Ascending aorta (tissue), 2 donors: ENCODE measurements around the gene NUP210. TPM values are rescaled to one million over a fixed set of nuclear protein-coding genes. Genes with fewer than 3 reads are reported as not detected.

Experiments
- DNase-seq, 2 donors: peaks; one replicate each; pipeline ENCODE4 v3.0.0-alpha.2; 2019; ENCODE audit warnings: low spot score in 2 of 2
- H3K27ac ChIP-seq, 2 donors: fragments of 200-600 bp; sonication (generic); one replicate each; pipeline ENCODE4 v1.5.1; 2016 to 2017; ENCODE audit warnings: mild to moderate bottlenecking in 1 of 2
- H3K27me3 ChIP-seq: fragments of 200-600 bp; sonication (generic); one replicate; pipeline ENCODE4 v1.5.1; 2017
- H3K36me3 ChIP-seq, 2 donors: fragments of 200-600 bp; sonication (generic); one replicate each; pipeline ENCODE4 v1.5.1; 2016
- H3K4me1 ChIP-seq, 2 donors: fragments of 200-600 bp; sonication (generic); one replicate each; pipeline ENCODE4 v1.5.1; 2016 to 2017; ENCODE audit warnings: mild to moderate bottlenecking in 1 of 2
- H3K4me3 ChIP-seq, 2 donors: fragments of 200-600 bp; sonication (generic); one replicate each; pipeline ENCODE4 v1.5.1; 2016 to 2017; ENCODE audit warnings: mild to moderate bottlenecking in 1 of 2
- H3K9me3 ChIP-seq, 2 donors: fragments of 200-600 bp; sonication (generic); one replicate each; pipeline ENCODE4 v1.5.1; 2016
- CTCF ChIP-seq, 3 experiments: fragments of 200-600 bp in 2 of 3; fragments of 450-650 bp in 1 of 3; sonication (generic) in 2 of 3; IDR thresholded peaks; one replicate each; pipeline ENCODE4 v1.5.1; 2016 to 2019; ENCODE audit warnings: antibody characterized with exemption in 3 of 3, mild to moderate bottlenecking in 1 of 3, moderate library complexity in 1 of 3
- intact Hi-C: fragments of 100-400 bp; cut with DNase I; formaldehyde crosslinking; loops from one replicate; pipeline ENCODE4 v1.15.1; 2023
- total RNA-seq: library from RNA; depleted of rRNA; stranded (reverse); fragments of >200 nt; gene quantifications from one replicate; pipeline ENCODE4 v1.1.0, GENCODE V29; 2016

Gene NUP210
- total RNA-seq, 1 donor from 2014 or later = 11.0 TPM

- no peak for DNase-seq
- H3K36me3 ChIP-seq = no peaks in the 10 kb centered on the region
- TF ChIP-seq CTCF (IDR thresholded peaks at IDR 0.05) = no peak
- peaks cover 4% of the 10 kb centered on the region for H3K27me3 ChIP-seq
- H3K27ac ChIP-seq = no peak overlapping the region
- peaks cover 4 to 6% of the 10 kb centered on the region in 2 donors for H3K4me1 ChIP-seq
- intact Hi-C loops = no loop called here
- H3K4me3 ChIP-seq = no peak overlapping the region
- peaks cover 0 to 9% of the 10 kb centered on the region in 2 donors for H3K9me3 ChIP-seq
These were observed 133.2 kb downstream of the NUP210 start for GRCh38 chr3:13286873-13287272.

GRCh38 chr3:13285007-13285567 is 135.0 kb downstream of the NUP210 start:
- intact Hi-C loops = no loop called here
- DNase-seq = no peak
- Histone ChIP-seq H3K36me3 (no peaks in the 10 kb centered on the region), H3K4me1 (peaks cover 4 to 6% of the 10 kb centered on the region in 2 donors), H3K27ac (no peak overlapping the region), H3K9me3 (peaks cover 0 to 9% of the 10 kb centered on the region in 2 donors), H3K4me3 (no peak overlapping the region), H3K27me3 (peaks cover 4% of the 10 kb centered on the region)
- no peak for TF ChIP-seq CTCF (IDR thresholded peaks at IDR 0.05)

- Histone ChIP-seq H3K27ac (no peak overlapping the region), H3K9me3 (peaks cover 0 to 9% of the 10 kb centered on the region in 2 donors), H3K4me1 (peaks cover 4 to 6% of the 10 kb centered on the region in 2 donors), H3K4me3 (peak overlapping the region; percentile 27 to 61), H3K27me3 (peaks cover 4% of the 10 kb centered on the region), H3K36me3 (no peaks in the 10 kb centered on the region)
- intact Hi-C loops = loop anchor here (5.0 kb wide), 1 partner anchor 192 kb away; no protein-coding TSS in a partner anchor
- no peak for DNase-seq
- no peak for TF ChIP-seq CTCF (IDR thresholded peaks at IDR 0.05)
These were observed 136.3 kb downstream of the NUP210 start for GRCh38 chr3:13283877-13284264.

- H3K27ac ChIP-seq = no peak overlapping the region
- H3K4me3 ChIP-seq = peak overlapping the region; percentile 61 to 64
- H3K27me3 ChIP-seq = peaks cover 4% of the 10 kb centered on the region
- TF ChIP-seq CTCF (IDR thresholded peaks at IDR 0.05) = peak in 1 of 3 experiments; percentile 44
- H3K4me1 ChIP-seq = peaks cover 4 to 6% of the 10 kb centered on the region in 2 donors
- H3K9me3 ChIP-seq = peaks cover 0 to 9% of the 10 kb centered on the region in 2 donors
- DNase-seq = no peak
- no peaks in the 10 kb centered on the region for H3K36me3 ChIP-seq
- intact Hi-C loops = loop anchor here (5.0 kb wide), 1 partner anchor 191 kb away; no protein-coding TSS in a partner anchor
These were observed 136.9 kb downstream of the NUP210 start for GRCh38 chr3:13282986-13283876.

GRCh38 chr3:13282358-13282985 is 137.7 kb downstream of the NUP210 start:
- intact Hi-C loops = loop anchor here (5.0 kb wide), 1 partner anchor 190 kb away; no protein-coding TSS in a partner anchor
- Histone ChIP-seq H3K27ac (peak overlapping the region; percentile 68 to 72), H3K27me3 (peaks cover 4% of the 10 kb centered on the region), H3K4me1 (peaks cover 4 to 8% of the 10 kb centered on the region in 2 donors), H3K4me3 (peak overlapping the region; percentile 61 to 64), H3K9me3 (peaks cover 0 to 9% of the 10 kb centered on the region in 2 donors), H3K36me3 (no peaks in the 10 kb centered on the region)
- DNase-seq = no peak
- no peak for TF ChIP-seq CTCF (IDR thresholded peaks at IDR 0.05)
